ENCODE measurements around the gene SH3RF3.

Gene SH3RF3

DNA sequence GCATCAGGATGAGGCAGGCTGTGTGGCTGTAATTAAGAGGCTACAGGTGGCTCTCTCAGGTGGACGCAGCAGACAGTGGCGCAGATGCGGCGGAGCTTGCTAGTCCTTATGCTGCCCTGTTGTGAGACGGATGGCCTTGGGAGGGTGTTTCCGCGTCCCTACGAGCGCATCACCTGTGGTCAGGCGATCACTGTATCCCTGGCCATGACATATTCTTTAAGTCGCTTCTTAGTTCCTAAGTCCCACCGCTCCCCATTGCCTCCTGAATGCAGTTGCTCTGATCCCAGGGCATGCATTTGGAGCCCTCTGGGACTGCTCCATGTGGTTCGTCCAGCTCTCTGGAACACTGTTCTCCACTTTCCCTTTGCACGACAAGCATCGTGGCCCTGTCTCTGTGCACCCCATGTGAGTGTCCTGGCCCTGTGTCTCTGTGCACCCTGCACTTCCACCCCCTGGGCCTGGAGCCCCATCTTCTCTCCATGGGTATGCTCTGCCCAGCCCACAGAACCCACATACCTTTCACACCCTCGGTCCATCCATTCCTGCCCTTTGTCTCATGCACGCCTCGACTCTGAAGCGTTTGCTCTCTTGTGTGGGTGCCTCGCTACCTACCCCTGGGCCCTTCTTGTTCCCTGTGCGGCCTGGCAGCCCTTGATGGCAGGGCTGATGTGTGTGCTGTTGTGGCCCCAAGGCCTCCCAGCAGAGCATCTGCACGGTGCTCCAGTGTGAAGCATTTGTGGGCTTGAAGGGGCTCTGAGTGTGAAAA is 74.4 kb downstream of the SH3RF3 start:
- Histone ChIP-seq H3K27me3 (ENCODE audit: insufficient read depth, insufficient read length) (no peaks in the 10 kb centered on the region), H3K9me3 (ENCODE audit: insufficient read depth, low read length) (no peaks in the 10 kb centered on the region), H3K4me3 (ENCODE audit: insufficient read length, low read depth) (no peak overlapping the region), H3K36me3 (ENCODE audit: insufficient read depth, insufficient read length, low read length) (no peaks in the 10 kb centered on the region), H3K4me1 (ENCODE audit: insufficient read depth, insufficient read length) (peaks cover 2% of the 10 kb centered on the region), H3K9ac (ENCODE audit: insufficient read length, low read depth) (no peak overlapping the region)
- TF ChIP-seq ZNF274 (IDR thresholded peaks at IDR 0.05; ENCODE audit: low read depth, low read length) (no peak), SUZ12 (IDR thresholded peaks at IDR 0.05; ENCODE audit: extremely low read depth, insufficient read depth, insufficient read length) (no peak), YY1 (IDR thresholded peaks at IDR 0.05; ENCODE audit: insufficient read depth, insufficient read length) (no peak)
- no peak for DNase-seq (ENCODE audit: low read depth, low spot score)

DNA sequence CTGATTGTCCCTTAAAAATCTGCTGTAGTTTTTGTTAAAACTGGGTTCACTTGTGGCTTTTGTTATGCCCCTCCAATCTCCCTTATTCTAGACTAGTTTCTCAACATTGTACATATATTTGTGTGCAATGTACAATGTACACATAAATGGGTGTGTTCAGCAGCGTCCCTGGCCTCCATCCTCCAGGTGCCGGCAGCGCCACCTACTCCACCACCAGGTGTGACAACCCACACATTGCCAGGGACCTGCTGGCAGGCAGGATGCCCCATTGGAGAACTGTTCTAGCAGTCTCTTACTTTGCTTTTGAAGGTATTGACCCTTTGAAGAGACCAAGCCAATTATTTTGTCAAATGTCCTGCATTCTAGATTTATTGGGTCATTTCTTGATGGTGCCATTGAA is 75.4 kb downstream of the SH3RF3 start:
- peaks cover 7% of the 10 kb centered on the region for H3K4me1 ChIP-seq (ENCODE audit: insufficient read depth, insufficient read length)
- DNase-seq (ENCODE audit: low read depth, low spot score) = no peak
- H3K4me3 ChIP-seq (ENCODE audit: insufficient read length, low read depth) = no peak overlapping the region
- H3K9ac ChIP-seq (ENCODE audit: insufficient read length, low read depth) = no peak overlapping the region
- H3K27me3 ChIP-seq (ENCODE audit: insufficient read depth, insufficient read length) = no peaks in the 10 kb centered on the region
- H3K36me3 ChIP-seq (ENCODE audit: insufficient read depth, insufficient read length, low read length) = no peaks in the 10 kb centered on the region
- TF ChIP-seq YY1 (IDR thresholded peaks at IDR 0.05; ENCODE audit: insufficient read depth, insufficient read length) (no peak), SUZ12 (IDR thresholded peaks at IDR 0.05; ENCODE audit: extremely low read depth, insufficient read depth, insufficient read length) (no peak), ZNF274 (IDR thresholded peaks at IDR 0.05; ENCODE audit: low read depth, low read length) (no peak)
- H3K9me3 ChIP-seq (ENCODE audit: insufficient read depth, low read length) = no peaks in the 10 kb centered on the region

DNA sequence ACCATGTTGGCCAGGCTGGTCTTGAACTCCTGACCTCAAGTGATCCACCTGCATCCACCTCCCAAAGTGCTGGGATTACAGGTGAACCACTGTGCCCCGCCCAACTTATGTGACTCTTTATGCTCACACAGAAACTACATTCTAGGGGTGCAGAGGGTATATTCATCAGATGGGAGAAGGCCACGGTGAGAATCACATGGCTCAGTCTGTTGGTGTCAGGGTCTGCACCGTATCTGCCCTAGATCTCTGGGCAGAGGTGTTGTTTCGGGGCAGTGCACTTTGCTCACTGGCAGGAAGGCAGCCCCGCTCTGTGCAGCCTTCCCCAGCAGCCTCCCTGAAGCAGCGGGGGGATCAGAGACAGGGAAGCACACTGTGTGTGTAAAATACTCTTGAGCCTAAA is 76.4 kb downstream of the SH3RF3 start:
- Histone ChIP-seq H3K4me1 (ENCODE audit: insufficient read depth, insufficient read length) (peaks cover 7% of the 10 kb centered on the region), H3K9me3 (ENCODE audit: insufficient read depth, low read length) (no peaks in the 10 kb centered on the region), H3K9ac (ENCODE audit: insufficient read length, low read depth) (no peak overlapping the region), H3K27me3 (ENCODE audit: insufficient read depth, insufficient read length) (no peaks in the 10 kb centered on the region), H3K4me3 (ENCODE audit: insufficient read length, low read depth) (no peak overlapping the region), H3K36me3 (ENCODE audit: insufficient read depth, insufficient read length, low read length) (no peaks in the 10 kb centered on the region)
- DNase-seq (ENCODE audit: low read depth, low spot score) = no peak
- TF ChIP-seq YY1 (IDR thresholded peaks at IDR 0.05; ENCODE audit: insufficient read depth, insufficient read length) = no peak
- no peak for TF ChIP-seq SUZ12 (IDR thresholded peaks at IDR 0.05; ENCODE audit: extremely low read depth, insufficient read depth, insufficient read length)

GRCh38 chr2:109206569-109207146 is 77.7 kb downstream of the SH3RF3 start:
- H3K9ac ChIP-seq (ENCODE audit: insufficient read length, low read depth) = no peak overlapping the region
- H3K36me3 ChIP-seq (ENCODE audit: insufficient read depth, insufficient read length, low read length) = no peaks in the 10 kb centered on the region
- no peak for TF ChIP-seq ZNF274 (IDR thresholded peaks at IDR 0.05; ENCODE audit: low read depth, low read length)
- TF ChIP-seq SUZ12 (IDR thresholded peaks at IDR 0.05; ENCODE audit: extremely low read depth, insufficient read depth, insufficient read length) = no peak
- TF ChIP-seq YY1 (IDR thresholded peaks at IDR 0.05; ENCODE audit: insufficient read depth, insufficient read length) = no peak
- no peak overlapping the region for H3K4me3 ChIP-seq (ENCODE audit: insufficient read length, low read depth)
- H3K9me3 ChIP-seq (ENCODE audit: insufficient read depth, low read length) = no peaks in the 10 kb centered on the region
- H3K27me3 ChIP-seq (ENCODE audit: insufficient read depth, insufficient read length) = no peaks in the 10 kb centered on the region
- no peak for DNase-seq (ENCODE audit: low read depth, low spot score)
- H3K4me1 ChIP-seq (ENCODE audit: insufficient read depth, insufficient read length) = peaks cover 9% of the 10 kb centered on the region

DNA sequence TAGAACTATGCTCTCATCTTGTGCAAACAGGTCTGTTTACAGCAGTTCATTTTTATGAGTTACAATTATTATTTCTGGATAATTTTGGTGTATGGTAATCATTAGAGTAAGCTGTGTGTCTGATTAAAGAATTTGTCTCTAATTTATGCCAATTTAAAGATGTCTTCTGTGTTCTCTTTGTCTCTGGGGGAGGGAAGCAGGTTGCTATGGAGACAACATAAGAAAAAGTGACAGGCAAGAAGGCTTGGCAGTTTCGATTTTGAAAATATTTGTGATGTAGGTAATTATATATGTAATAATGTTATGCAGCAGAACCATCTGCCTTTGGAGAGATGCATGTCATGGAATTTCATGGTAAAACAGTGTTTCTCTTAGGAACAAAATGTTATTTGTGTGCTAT is 78.2 kb downstream of the SH3RF3 start:
- Histone ChIP-seq H3K9ac (ENCODE audit: insufficient read length, low read depth) (no peak overlapping the region), H3K4me1 (ENCODE audit: insufficient read depth, insufficient read length) (peaks cover 9% of the 10 kb centered on the region), H3K9me3 (ENCODE audit: insufficient read depth, low read length) (no peaks in the 10 kb centered on the region), H3K36me3 (ENCODE audit: insufficient read depth, insufficient read length, low read length) (no peaks in the 10 kb centered on the region), H3K4me3 (ENCODE audit: insufficient read length, low read depth) (no peak overlapping the region), H3K27me3 (ENCODE audit: insufficient read depth, insufficient read length) (no peaks in the 10 kb centered on the region)
- DNase-seq (ENCODE audit: low read depth, low spot score) = no peak
- no peak for TF ChIP-seq YY1 (IDR thresholded peaks at IDR 0.05; ENCODE audit: insufficient read depth, insufficient read length)
- TF ChIP-seq ZNF274 (IDR thresholded peaks at IDR 0.05; ENCODE audit: low read depth, low read length) = no peak
- TF ChIP-seq SUZ12 (IDR thresholded peaks at IDR 0.05; ENCODE audit: extremely low read depth, insufficient read depth, insufficient read length) = no peak

DNA sequence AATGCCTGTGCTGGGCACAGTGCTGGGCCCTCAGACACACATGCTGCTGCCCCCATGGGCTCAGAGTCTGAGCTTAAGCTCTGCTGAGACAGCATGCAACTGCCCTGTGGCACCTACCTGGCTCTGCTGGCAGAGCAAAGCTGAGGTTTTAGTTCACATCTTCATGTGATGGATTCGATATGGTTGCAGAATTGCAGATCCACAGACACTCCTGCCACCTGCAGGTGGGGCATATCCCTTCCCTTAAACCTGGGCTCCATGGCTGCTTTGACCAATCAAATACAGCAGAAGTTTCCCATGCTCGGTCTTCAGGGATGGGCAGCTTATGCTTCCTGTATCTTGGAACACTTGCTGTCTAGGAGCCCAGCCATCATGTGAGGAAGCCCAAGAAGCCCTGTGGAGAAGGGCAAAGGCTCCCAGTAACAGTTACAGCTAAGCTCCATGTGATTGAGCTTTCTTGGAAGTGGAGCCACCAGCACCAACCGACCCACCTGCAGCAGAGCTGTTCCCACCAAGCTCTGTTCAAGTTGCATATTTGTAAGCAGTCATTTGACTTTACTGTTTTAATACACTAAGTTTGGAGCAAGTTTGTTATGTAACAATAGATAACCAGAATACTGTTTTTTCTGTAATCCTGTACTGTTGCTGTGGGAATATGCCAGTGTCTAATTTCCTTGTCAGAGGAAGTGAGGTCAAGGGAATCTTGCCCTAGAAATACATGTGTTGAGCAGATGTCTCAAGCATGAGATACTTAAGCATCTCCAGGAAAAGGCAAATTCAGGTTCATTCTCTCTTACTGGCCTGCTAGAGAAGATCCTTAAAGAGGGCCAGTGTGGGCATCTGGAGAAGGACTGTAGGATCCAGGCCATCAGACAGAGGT is 79.3 kb downstream of the SH3RF3 start:
- Histone ChIP-seq H3K4me3 (ENCODE audit: insufficient read length, low read depth) (no peak overlapping the region), H3K27me3 (ENCODE audit: insufficient read depth, insufficient read length) (no peaks in the 10 kb centered on the region), H3K4me1 (ENCODE audit: insufficient read depth, insufficient read length) (peaks cover 9% of the 10 kb centered on the region), H3K9ac (ENCODE audit: insufficient read length, low read depth) (no peak overlapping the region), H3K9me3 (ENCODE audit: insufficient read depth, low read length) (no peaks in the 10 kb centered on the region), H3K36me3 (ENCODE audit: insufficient read depth, insufficient read length, low read length) (no peaks in the 10 kb centered on the region)
- DNase-seq (ENCODE audit: low read depth, low spot score) = no peak
- no peak for TF ChIP-seq ZNF274 (IDR thresholded peaks at IDR 0.05; ENCODE audit: low read depth, low read length)
- no peak for TF ChIP-seq SUZ12 (IDR thresholded peaks at IDR 0.05; ENCODE audit: extremely low read depth, insufficient read depth, insufficient read length)
- TF ChIP-seq YY1 (IDR thresholded peaks at IDR 0.05; ENCODE audit: insufficient read depth, insufficient read length) = no peak

DNA sequence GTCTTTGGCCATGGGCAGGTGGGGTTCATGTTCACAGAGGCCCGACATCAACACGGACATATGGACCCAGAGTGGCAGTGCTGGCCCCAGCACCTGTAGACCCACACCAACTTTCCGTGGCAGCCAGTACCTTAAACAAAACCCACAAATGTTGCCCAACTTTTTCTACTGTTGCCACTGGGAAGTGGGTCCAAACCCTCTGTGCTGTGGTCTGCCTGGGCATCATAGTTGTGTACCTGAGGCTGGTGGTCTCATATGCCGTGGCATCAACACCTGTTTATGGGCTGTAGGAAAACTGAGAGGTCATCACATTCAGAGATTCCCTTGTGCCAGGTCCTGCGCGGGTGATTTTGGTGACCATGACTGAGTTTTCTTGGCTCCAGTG is 79.9 kb downstream of the SH3RF3 start:
- no peaks in the 10 kb centered on the region for H3K36me3 ChIP-seq (ENCODE audit: insufficient read depth, insufficient read length, low read length)
- no peak for TF ChIP-seq SUZ12 (IDR thresholded peaks at IDR 0.05; ENCODE audit: extremely low read depth, insufficient read depth, insufficient read length)
- TF ChIP-seq ZNF274 (IDR thresholded peaks at IDR 0.05; ENCODE audit: low read depth, low read length) = no peak
- TF ChIP-seq YY1 (IDR thresholded peaks at IDR 0.05; ENCODE audit: insufficient read depth, insufficient read length) = no peak
- no peak overlapping the region for H3K4me3 ChIP-seq (ENCODE audit: insufficient read length, low read depth)
- H3K27me3 ChIP-seq (ENCODE audit: insufficient read depth, insufficient read length) = no peaks in the 10 kb centered on the region
- DNase-seq (ENCODE audit: low read depth, low spot score) = no peak
- H3K4me1 ChIP-seq (ENCODE audit: insufficient read depth, insufficient read length) = peaks cover 9% of the 10 kb centered on the region
- no peak overlapping the region for H3K9ac ChIP-seq (ENCODE audit: insufficient read length, low read depth)
- H3K9me3 ChIP-seq (ENCODE audit: insufficient read depth, low read length) = no peaks in the 10 kb centered on the region

Measured in NT2/D1 (cell line).